ENCODE results near the gene TLR9.

The TLR9 gene

GRCh38 chr3:52211268-52211891, 14.1 kb downstream of the TLR9 start:
- DNase-seq = no peak

- DNase-seq = no peak
These were observed 14.8 kb downstream of the TLR9 start for GRCh38 chr3:52210550-52211046.

- no peak for DNase-seq
These were observed 15.4 kb downstream of the TLR9 start for GRCh38 chr3:52210037-52210436.

DNA sequence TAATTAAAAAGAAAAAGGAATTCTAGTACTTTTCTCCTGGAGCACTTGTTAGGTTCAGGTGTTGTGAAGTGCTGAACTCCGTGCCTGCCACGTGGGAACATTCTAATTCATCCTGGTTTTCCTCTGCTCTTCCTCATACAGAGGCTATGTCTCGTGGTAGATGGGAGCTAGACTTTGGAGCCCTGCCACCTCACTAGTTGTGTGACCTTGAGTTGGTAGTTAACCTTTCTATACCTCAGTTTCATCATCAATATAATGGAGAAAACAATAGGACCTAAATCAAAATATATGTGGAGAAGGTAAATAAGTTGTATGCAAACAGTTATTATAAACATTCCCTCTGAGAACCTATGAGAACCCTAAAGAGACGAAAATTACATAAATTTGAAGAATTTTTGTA, 16.9 kb downstream of the TLR9 start:
- DNase-seq = no peak

GRCh38 chr3:52205727-52206372, 19.6 kb downstream of the TLR9 start:
- DNase-seq = no peak

DNA sequence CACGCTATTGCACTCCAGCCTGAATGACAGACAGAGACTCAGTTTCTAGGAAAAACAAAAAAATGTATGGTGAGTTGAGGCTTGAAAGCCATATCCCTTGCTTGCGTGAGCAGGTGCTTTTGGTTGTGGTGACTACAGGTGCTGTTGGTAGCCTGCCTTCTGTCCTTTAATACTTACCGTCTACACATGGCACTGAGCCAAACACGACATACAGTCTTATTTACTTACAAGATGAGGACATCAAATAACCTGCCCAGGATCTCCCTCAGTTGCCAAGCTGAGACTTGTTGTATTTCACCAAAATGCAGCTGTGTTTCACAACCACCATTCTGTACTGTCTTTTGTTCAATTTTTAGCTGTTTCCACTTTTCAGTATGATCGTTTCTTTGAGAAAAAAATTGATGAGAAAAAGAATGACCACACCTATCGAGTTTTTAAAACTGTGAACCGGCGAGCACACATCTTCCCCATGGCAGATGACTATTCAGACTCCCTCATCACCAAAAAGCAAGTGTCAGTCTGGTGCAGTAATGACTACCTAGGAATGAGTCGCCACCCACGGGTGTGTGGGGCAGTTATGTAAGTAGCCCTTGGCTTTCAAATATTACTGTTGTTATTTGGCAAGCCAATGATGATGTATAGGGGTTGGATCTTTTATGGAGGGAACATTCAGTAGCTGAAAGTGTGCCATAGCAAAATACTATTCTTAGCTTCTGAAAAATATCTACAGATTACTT, 20.9 kb downstream of the TLR9 start:
- peak; percentile 83 for DNase-seq

DNA sequence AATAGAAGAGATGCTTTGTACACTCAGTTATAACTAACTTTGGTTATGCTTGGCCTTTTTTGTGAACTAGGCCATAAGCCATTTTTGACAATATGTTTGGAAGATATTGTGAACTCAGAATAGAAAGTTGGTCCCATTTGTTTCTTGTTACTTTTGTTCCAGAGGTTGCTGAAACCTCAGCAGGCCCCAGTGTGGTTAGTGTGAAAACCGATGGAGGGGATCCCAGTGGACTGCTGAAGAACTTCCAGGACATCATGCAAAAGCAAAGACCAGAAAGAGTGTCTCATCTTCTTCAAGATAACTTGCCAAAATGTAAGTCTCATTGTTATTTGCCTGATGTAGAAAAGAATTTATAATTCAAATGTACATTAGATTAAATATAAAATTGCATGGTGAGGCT, 21.7 kb downstream of the TLR9 start:
- no peak for DNase-seq

- no peak for DNase-seq
These were observed 22.9 kb downstream of the TLR9 start for GRCh38 chr3:52202384-52203077.

DNA sequence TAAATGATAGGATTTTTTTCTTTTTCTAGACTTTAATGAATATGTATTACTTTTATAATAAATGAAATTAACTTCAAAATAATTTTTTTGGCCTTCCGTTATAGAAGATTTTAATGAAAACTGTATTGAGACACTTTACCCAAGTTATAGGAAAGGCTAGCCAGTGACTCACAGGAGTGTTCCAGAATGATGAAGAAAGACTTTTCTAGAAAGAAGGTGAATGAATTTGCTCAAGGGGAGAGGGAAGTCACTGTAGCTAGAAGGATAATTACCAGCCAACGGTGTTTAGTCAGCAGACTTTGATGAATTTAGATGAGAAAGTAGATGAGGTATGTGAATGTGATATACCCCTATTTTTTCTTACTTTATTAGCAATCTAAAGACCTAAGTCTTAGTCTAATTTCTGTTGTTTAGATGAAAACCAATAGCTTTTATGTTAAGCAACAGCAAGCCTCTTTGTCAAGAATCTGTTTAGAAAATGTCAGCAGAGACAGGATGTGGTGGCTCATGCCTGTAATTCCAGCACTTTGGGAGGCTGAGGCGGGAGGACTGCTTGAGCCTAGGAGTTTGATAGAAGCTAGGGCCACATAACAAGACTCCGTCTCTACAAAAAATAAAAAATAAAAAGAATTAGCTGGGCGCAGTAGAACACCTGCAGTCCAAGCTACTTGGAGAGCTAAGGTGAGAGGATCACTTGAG, 24.3 kb downstream of the TLR9 start:
- DNase-seq = no peak

DNA sequence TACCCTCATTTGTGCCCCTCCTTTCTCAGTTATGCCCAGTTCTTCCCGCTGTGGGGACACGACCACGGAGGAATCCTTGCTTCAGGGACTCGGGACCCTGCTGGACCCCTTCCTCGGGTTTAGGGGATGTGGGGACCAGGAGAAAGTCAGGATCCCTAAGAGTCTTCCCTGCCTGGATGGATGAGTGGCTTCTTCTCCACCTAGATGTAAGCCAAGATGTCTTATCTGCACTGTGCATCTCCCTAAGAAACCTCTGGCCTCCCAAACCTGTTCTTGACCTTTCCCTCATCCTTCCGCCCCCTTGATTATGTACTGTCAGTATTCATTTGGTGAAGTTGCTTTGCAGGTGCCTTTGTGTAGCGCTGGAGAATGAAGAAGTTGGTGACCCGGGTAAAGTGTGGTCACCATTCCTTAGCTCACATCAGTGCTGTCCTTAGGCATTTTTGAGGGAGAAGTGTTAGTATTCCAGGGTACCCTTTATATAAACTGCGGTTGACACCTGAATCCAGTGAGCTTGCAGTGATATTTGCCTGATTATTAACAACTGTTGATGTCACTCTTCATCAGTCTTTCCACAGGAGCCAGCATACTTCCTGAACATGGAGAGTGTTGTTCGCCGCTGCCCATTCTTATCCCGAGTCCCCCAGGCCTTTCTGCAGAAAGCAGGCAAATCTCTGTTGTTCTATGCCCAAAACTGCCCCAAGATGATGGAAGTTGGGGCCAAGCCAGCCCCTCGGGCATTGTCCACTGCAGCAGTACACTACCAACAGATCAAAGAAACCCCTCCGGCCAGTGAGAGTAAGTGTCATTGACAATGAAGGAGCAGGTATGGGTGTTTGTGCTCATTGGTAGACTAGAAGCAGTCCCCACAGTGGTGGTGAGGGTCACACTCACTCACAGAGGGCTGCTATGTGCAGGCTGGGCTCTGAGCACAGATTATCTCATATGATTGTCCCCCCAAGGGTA, 26.5 kb downstream of the TLR9 start:
- no peak for DNase-seq

DNA sequence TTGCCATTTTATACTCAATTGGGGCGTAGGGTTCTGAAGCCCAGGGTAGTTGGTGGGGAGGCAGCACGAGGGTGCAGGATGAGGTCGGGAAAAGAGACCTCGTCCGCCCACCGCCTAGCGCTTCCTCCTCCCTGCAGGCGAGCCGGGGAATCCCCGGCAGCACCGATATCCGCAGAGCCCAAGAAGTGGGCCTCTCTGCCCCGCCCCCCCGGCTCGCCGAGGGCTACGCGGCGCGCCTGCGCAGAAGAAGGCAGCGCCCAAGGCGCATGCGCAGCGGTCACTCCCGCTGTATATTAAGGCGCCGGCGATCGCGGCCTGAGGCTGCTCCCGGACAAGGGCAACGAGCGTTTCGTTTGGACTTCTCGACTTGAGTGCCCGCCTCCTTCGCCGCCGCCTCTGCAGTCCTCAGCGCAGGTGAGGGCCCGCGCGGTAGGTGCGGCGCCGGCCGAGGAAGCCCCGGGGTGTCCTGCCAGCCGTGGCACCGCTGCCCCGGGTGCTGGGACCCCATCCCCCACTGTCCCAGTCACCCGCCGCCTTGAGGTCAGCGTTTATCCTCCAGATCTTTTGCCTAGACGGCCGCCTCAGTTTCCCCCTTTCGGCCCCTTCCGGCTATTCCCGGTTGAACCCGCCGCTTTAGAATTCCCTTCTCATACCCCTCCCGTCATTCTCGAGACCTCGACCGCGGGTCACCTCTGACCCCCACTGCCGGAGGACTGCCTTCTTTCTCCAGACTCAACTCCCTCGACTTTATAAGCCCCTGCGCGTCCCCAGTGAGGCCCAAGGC, 27.4 kb downstream of the TLR9 start, which contains the start of gene ALAS1:
Gene ALAS1 (plus strand): TSS at position 319 of the 784 bp plus-strand sequence. CDS start 1,082 bp downstream, outside the sequence.
- DNase-seq = peak; percentile 59

DNA sequence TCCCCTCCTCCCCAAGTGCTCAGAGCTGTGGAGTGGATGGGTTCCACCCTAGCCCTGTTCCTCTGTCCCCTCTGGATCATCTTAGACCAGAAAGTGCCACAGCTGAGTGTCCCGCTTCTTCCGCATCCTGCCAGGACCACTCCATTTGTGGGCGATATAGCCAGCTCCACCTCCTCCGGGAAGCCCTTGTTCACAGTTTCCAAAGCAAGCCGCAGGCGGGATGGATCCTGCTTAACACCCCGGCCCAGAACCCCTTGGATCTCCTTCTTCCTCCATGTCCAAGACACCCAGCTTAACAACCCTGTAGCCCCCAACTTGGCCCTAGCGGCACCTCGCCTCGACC, 28.0 kb downstream of the TLR9 start:
- no peak for DNase-seq

- no peak for DNase-seq
These were observed 28.5 kb downstream of the TLR9 start for GRCh38 chr3:52196977-52197376.

- no peak for DNase-seq
These were observed 29.6 kb downstream of the TLR9 start for GRCh38 chr3:52195823-52196331.

GRCh38 chr3:52195291-52195597, 30.2 kb downstream of the TLR9 start:
- DNase-seq = no peak

GRCh38 chr3:52194485-52195290, 30.8 kb downstream of the TLR9 start:
- DNase-seq = no peak

- DNase-seq = no peak
These were observed 32.4 kb downstream of the TLR9 start for GRCh38 chr3:52193065-52193464.

DNA sequence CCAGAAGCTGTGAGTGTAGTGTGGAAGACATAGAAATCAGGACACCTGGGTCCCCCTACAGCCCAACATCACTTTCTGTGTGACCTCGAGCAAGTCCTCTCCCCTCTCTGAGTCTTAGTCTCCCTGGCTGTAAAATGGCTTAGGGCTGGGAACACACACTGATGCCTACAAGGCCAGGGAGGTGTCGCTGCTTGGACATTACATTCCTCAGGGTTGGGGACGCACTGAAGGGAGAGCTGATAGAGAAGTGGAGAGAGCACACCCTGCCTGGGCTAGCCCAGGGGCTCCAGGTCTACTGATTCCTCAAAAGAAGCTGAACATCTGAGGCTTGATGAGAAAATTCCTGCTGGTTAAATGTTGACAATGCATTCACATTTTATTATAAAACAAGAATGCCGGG, 33.8 kb downstream of the TLR9 start:
- DNase-seq = no peak

DNA sequence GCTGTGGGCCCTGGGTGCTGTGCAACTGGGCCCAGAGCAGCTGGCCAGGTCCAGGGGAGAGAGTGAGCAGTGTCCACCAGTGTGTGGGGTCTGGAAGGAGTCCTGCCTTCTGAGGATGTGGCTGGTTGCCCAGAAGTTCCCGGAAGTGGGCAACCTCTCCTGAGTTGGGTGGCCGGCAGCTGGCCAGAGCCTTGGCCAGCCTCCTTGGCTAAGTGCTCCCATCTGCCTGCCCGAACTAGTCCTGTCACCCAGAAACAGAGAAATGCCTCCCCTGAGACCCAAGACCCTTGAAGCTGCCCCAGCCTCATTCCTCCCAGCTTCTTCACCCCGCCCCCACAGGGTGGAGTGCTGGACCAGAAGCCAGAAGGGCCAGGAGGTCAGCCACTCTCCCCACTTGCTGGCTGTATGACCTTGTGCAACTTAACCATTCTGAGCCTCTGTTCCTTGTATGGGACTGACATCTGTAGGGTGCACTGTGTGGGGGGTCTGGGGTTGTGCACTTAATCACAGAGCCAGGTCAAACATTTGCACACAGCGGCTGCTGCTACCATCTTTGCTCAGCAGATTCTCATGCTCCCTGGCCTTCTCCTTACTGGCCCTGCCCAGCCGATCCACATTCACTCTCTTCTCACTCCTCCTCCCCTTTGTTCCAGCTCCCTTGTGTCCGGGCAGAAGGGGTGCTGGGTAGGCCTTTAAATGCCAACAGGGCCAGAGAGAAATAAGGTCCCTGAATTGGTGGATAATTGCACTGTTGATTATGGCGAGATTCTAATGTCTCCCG, 35.0 kb downstream of the TLR9 start:
- no peak for DNase-seq
